GM19463 (cell line): ENCODE results near the gene PIPOX.

Experiments
- ATAC-seq: cut with Tn5 transposase; IDR thresholded peaks from one replicate; pipeline ENCODE4 v1.9.1; 2021; ENCODE audit warnings: mild to moderate bottlenecking, moderate library complexity; ENCODE audit not compliant: unreplicated experiment

PIPOX gene

GRCh38 chr17:29045734-29046472 is 3.0 kb downstream of the PIPOX start:
- ATAC-seq = no peak

GRCh38 chr17:29046473-29046839 is 3.5 kb downstream of the PIPOX start:
- ATAC-seq = no peak

- ATAC-seq = no peak
These were observed 5.8 kb downstream of the PIPOX start for GRCh38 chr17:29048440-29049368.

GRCh38 chr17:29049541-29050145 is 6.7 kb downstream of the PIPOX start:
- no peak for ATAC-seq

- ATAC-seq = no peak
These were observed 7.2 kb downstream of the PIPOX start for GRCh38 chr17:29050176-29050575.

- ATAC-seq = no peak
These were observed 8.3 kb downstream of the PIPOX start for GRCh38 chr17:29051194-29051593.

- ATAC-seq = no peak
These were observed 8.8 kb downstream of the PIPOX start for GRCh38 chr17:29051731-29052130.

GRCh38 chr17:29054835-29055234 is 11.9 kb downstream of the PIPOX start:
- no peak for ATAC-seq

- ATAC-seq = no peak
These were observed 14.4 kb downstream of the PIPOX start for GRCh38 chr17:29057361-29057760.

GRCh38 chr17:29058391-29058790 is 15.4 kb downstream of the PIPOX start:
- ATAC-seq = no peak

GRCh38 chr17:29059281-29059680 is 16.3 kb downstream of the PIPOX start:
- no peak for ATAC-seq

- ATAC-seq = no peak
These were observed 17.5 kb downstream of the PIPOX start for GRCh38 chr17:29060475-29060874.

GRCh38 chr17:29061036-29061435 is 18.1 kb downstream of the PIPOX start:
- no peak for ATAC-seq

- ATAC-seq = no peak
These were observed 19.3 kb downstream of the PIPOX start for GRCh38 chr17:29062215-29062614.

GRCh38 chr17:29063992-29064391 is 21.1 kb downstream of the PIPOX start:
- ATAC-seq = no peak

GRCh38 chr17:29066047-29066446 is 23.1 kb downstream of the PIPOX start:
- no peak for ATAC-seq

- no peak for ATAC-seq
These were observed 23.7 kb downstream of the PIPOX start for GRCh38 chr17:29066606-29067005.

GRCh38 chr17:29068818-29069217 is 25.9 kb downstream of the PIPOX start:
- ATAC-seq = no peak

- ATAC-seq = no peak
These were observed 26.6 kb downstream of the PIPOX start for GRCh38 chr17:29069526-29070041.

- ATAC-seq = no peak
These were observed 27.4 kb downstream of the PIPOX start for GRCh38 chr17:29070308-29070707.

- no peak for ATAC-seq
These were observed 27.8 kb downstream of the PIPOX start for GRCh38 chr17:29070781-29071180.
